ENCODE data around the gene PDS5A. TPM values are rescaled to one million over a fixed set of nuclear protein-coding genes. Genes with fewer than 3 reads are reported as not detected.
"Not testable (repeated sequence)": the region's sequence is repeated elsewhere in the genome, so short reads cannot be mapped to it uniquely, and the experiment has no call there.

The PDS5A gene
- total and polyA plus RNA-seq, 2 donors (not counting 1 experiment from before 2014, with no cell fraction given), result 46.9 to 74.0 TPM

- no peak for DNase-seq (ENCODE audit: low read depth in 2 of 2)
- peaks cover 9% of the 10 kb centered on the region for H3K36me3 ChIP-seq (ENCODE audit: control insufficient read depth, insufficient read depth, low read length)
Measured at GRCh38 chr4:39840027-39840426, 137.7 kb downstream of the PDS5A start.

DNA sequence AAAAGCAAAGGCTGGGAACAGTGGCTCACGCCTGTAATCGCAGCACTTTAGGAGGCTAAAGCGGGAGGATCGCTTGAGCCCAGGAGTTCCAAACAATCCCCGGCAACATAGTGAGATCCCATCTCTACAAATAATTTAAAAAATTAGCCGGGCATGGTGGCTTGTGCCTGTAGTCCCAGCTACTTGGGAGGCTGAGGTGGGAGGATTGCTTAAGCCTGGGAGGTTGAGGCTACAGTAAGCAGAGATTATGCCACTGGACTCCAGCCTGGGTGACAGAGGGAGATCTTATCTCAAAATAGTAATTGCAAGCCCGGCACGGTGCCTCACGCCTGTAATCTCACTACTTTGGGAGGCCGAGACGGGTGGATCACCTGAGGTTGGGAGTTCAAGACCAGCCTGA lies 139.3 kb downstream of the PDS5A start:
- not testable (repeated sequence) for H2AFZ ChIP-seq (ENCODE audit: low read length); H3K36me3 ChIP-seq (ENCODE audit: control insufficient read depth, insufficient read depth, low read length); H3K4me2 ChIP-seq (ENCODE audit: extremely low read depth, insufficient read depth, low read length); H3K27ac ChIP-seq (ENCODE audit: insufficient read depth, low read length); H4K20me1 ChIP-seq (ENCODE audit: control insufficient read depth, extremely low read depth, insufficient read depth, low read length); H3K4me1 ChIP-seq (ENCODE audit: control insufficient read depth, extremely low read depth, insufficient read depth, low read length); H3K9ac ChIP-seq (ENCODE audit: insufficient read depth, low read length); DNase-seq (ENCODE audit: low read depth in 2 of 2); H3K9me3 ChIP-seq (ENCODE audit: control insufficient read depth, insufficient read depth, low read depth, low read length); H3K27me3 ChIP-seq (ENCODE audit: control insufficient read depth, insufficient read depth, low read length); H3K79me2 ChIP-seq (ENCODE audit: control insufficient read depth, insufficient read depth, low read length); H3K4me3 ChIP-seq (replicated peaks in 1 of 4; ENCODE audit: control extremely low read depth in 1 of 4, insufficient read depth in 1 of 4, low read depth in 3 of 4, low read length in 4 of 4)

More at GRCh38 chr4:39840027-39840426, 137.7 kb downstream of the PDS5A start:
- no peaks in the 10 kb centered on the region for H3K4me1 ChIP-seq (ENCODE audit: control insufficient read depth, extremely low read depth, insufficient read depth, low read length)
- no peak overlapping the region for H2AFZ ChIP-seq (ENCODE audit: low read length)
- no peaks in the 10 kb centered on the region for H3K79me2 ChIP-seq (ENCODE audit: control insufficient read depth, insufficient read depth, low read length)
- no peaks in the 10 kb centered on the region for H3K27me3 ChIP-seq (ENCODE audit: control insufficient read depth, insufficient read depth, low read length)
- H3K4me2 ChIP-seq (ENCODE audit: extremely low read depth, insufficient read depth, low read length), result no peak overlapping the region
- H3K9me3 ChIP-seq (ENCODE audit: control insufficient read depth, insufficient read depth, low read depth, low read length), result no peaks in the 10 kb centered on the region
- no peak overlapping the region for H3K9ac ChIP-seq (ENCODE audit: insufficient read depth, low read length)
- no peak overlapping the region for H3K27ac ChIP-seq (ENCODE audit: insufficient read depth, low read length)
- H4K20me1 ChIP-seq (ENCODE audit: control insufficient read depth, extremely low read depth, insufficient read depth, low read length), result no peaks in the 10 kb centered on the region
- no peak for TF ChIP-seq EZH2 (IDR thresholded peaks at IDR 0.05; ENCODE audit: low read length, missing control alignments)
- TF ChIP-seq, protein P1, sequence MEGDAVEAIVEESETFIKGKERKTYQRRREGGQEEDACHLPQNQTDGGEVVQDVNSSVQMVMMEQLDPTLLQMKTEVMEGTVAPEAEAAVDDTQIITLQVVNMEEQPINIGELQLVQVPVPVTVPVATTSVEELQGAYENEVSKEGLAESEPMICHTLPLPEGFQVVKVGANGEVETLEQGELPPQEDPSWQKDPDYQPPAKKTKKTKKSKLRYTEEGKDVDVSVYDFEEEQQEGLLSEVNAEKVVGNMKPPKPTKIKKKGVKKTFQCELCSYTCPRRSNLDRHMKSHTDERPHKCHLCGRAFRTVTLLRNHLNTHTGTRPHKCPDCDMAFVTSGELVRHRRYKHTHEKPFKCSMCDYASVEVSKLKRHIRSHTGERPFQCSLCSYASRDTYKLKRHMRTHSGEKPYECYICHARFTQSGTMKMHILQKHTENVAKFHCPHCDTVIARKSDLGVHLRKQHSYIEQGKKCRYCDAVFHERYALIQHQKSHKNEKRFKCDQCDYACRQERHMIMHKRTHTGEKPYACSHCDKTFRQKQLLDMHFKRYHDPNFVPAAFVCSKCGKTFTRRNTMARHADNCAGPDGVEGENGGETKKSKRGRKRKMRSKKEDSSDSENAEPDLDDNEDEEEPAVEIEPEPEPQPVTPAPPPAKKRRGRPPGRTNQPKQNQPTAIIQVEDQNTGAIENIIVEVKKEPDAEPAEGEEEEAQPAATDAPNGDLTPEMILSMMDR (conservative IDR thresholded peaks at IDR 0.05 in 1 of 2, IDR thresholded peaks at IDR 0.05 in 1 of 2; ENCODE audit: low read depth in 1 of 2, low read length in 2 of 2), result no peak
- no peak overlapping the region for H3K4me3 ChIP-seq (replicated peaks in 1 of 4; ENCODE audit: control extremely low read depth in 1 of 4, insufficient read depth in 1 of 4, low read depth in 3 of 4, low read length in 4 of 4)

- no peak for DNase-seq (ENCODE audit: low read depth in 2 of 2)
- no peak overlapping the region for H3K27ac ChIP-seq (ENCODE audit: insufficient read depth, low read length)
- H3K9ac ChIP-seq (ENCODE audit: insufficient read depth, low read length), result no peak overlapping the region
Measured at GRCh38 chr4:39834269-39834668, 143.4 kb downstream of the PDS5A start.

More at GRCh38 chr4:39834269-39834668, 143.4 kb downstream of the PDS5A start:
- Histone ChIP-seq H3K79me2 (ENCODE audit: control insufficient read depth, insufficient read depth, low read length) (no peaks in the 10 kb centered on the region), H3K36me3 (ENCODE audit: control insufficient read depth, insufficient read depth, low read length) (peaks cover 2% of the 10 kb centered on the region), H3K4me1 (ENCODE audit: control insufficient read depth, extremely low read depth, insufficient read depth, low read length) (no peaks in the 10 kb centered on the region), H2AFZ (ENCODE audit: low read length) (no peak overlapping the region), H3K4me2 (ENCODE audit: extremely low read depth, insufficient read depth, low read length) (no peak overlapping the region), H3K4me3 (replicated peaks in 1 of 4; ENCODE audit: control extremely low read depth in 1 of 4, insufficient read depth in 1 of 4, low read depth in 3 of 4, low read length in 4 of 4) (no peak overlapping the region), H3K9me3 (ENCODE audit: control insufficient read depth, insufficient read depth, low read depth, low read length) (no peaks in the 10 kb centered on the region), H3K27me3 (ENCODE audit: control insufficient read depth, insufficient read depth, low read length) (no peaks in the 10 kb centered on the region), H4K20me1 (ENCODE audit: control insufficient read depth, extremely low read depth, insufficient read depth, low read length) (no peaks in the 10 kb centered on the region)
- TF ChIP-seq EZH2 (IDR thresholded peaks at IDR 0.05; ENCODE audit: low read length, missing control alignments), result no peak
- TF ChIP-seq, protein P1 (conservative IDR thresholded peaks at IDR 0.05 in 1 of 2, IDR thresholded peaks at IDR 0.05 in 1 of 2; ENCODE audit: low read depth in 1 of 2, low read length in 2 of 2), result no peak

All from fibroblast of lung (primary cell).